Measurements from ENCODE around the gene PKP3.

DNA sequence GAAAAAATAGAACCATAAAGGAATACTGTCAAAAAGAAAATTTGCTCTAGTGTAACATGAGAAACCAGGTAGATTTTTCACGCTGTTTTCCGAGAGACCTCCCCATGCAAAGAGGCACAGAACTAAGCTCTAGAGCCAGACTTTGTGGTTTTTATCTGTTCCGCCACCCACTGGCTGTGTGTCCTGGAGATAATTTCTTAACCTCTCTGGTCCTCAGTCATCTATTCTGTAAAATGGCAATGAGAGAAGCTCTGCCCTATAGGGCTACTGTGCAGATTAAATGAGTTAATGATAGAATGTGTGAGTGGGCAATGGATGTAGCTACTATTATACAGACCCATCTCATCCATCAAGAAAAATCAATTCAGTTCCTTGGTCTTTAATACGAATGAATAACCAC is 30.2 kb downstream of the PKP3 start:
- no peak for TF ChIP-seq CTCF (IDR thresholded peaks at IDR 0.05)
- no peak for TF ChIP-seq POLR2A (IDR thresholded peaks at IDR 0.05)
